A549 (cell line): ENCODE measurements around the gene LRP3. TPM values are rescaled to one million over a fixed set of nuclear protein-coding genes. Genes with fewer than 3 reads are reported as not detected.
A peak's percentile ranks its signal among the peaks of the same experiment; 100 is the strongest.

ENCODE experiments used
- ATAC-seq, 2 experiments: fragments of 200-7000 bp in 1 of 2; fragments of >200 bp in 1 of 2; cut with Nextera tagmentation in 1 of 2; cut with Tn5 transposase in 1 of 2; 3 replicates each; pipeline versions ENCODE4 v1.8.0 to v1.9.1; 2018 to 2020; ENCODE audit warnings: mild to moderate bottlenecking in 1 of 2, moderate library complexity in 1 of 2
- CTCF ChIA-PET: fragments of 300-600 bp; sonication (Branson Sonifier 250); formaldehyde crosslinking; extraction: SDS; loops from one replicate; lab custom pipeline; 2021; ENCODE audit warnings: antibody characterized with exemption, inconsistent platforms; lab: Yijun Ruan, JAX
- POLR2A ChIA-PET: fragments of 350-600 bp; formaldehyde crosslinking; extraction: SDS; loops from one replicate; lab custom pipeline; 2021; ENCODE audit warnings: antibody characterized with exemption, inconsistent platforms; lab: Yijun Ruan, JAX
- DNase-seq, 2 experiments: peaks; one replicate each; pipeline versions ENCODE4 v3.0.0 to v3.0.0-alpha.2; 2011 to 2016; ENCODE audit warnings: low read depth in 1 of 2, low spot score in 1 of 2
- FAIRE-seq: peaks from 2 replicates; lab custom pipeline; 2011; peaks lifted over from hg19 to GRCh38; lab: Jason Lieb, UNC
- H3K27ac ChIP-seq, 2 experiments: fragments of >200 bp; sonication (Bioruptor Twin); formaldehyde crosslinking; 3 replicates each; pipeline ENCODE4 v1.5.1; 2016 to 2017
- H3K4me1 ChIP-seq: fragments of >200 bp; sonication (Bioruptor Twin); formaldehyde crosslinking; 3 replicates; pipeline ENCODE4 v1.6.1; 2016
- H3K4me2 ChIP-seq: fragments of >200 bp; sonication (Bioruptor Twin); formaldehyde crosslinking; 3 replicates; pipeline ENCODE4 v1.6.1; 2016
- H3K4me3 ChIP-seq: fragments of >200 bp; sonication (Bioruptor Twin); formaldehyde crosslinking; 3 replicates; pipeline ENCODE4 v1.5.1; 2016
- H3K9me3 ChIP-seq: fragments of >200 bp; sonication (Bioruptor Twin); formaldehyde crosslinking; 3 replicates; pipeline ENCODE4 v1.6.1; 2016
- CBX8 ChIP-seq: fragments of 200-600 bp; sonication (generic); IDR thresholded peaks from 2 replicates; pipeline ENCODE4 v1.6.1; 2016
- CHD2 ChIP-seq: fragments of 150-350 bp; IDR thresholded peaks from 2 replicates; pipeline ENCODE4 v1.6.1; 2014; ENCODE audit warnings: low read length; ENCODE audit not compliant: partially characterized antibody
- CHD4 ChIP-seq: fragments of 200-600 bp; sonication (generic); IDR thresholded peaks from 2 replicates; pipeline ENCODE4 v1.6.1; 2016; ENCODE audit warnings: antibody characterized with exemption, mild to moderate bottlenecking, borderline replicate concordance
- CTCF ChIP-seq: fragments of >200 bp; sonication (Bioruptor Twin); formaldehyde crosslinking; IDR thresholded peaks from 3 replicates; pipeline ENCODE4 v1.5.1; 2016
- ELK1 ChIP-seq: fragments of 150-350 bp; IDR thresholded peaks from 2 replicates; pipeline ENCODE4 v1.6.1; 2014; ENCODE audit warnings: low read depth, mild to moderate bottlenecking, low read length
- EP300 ChIP-seq, 2 experiments: fragments of >200 bp; sonication (Bioruptor Twin); formaldehyde crosslinking; IDR thresholded peaks; 2 replicates in 1 of 2; 3 replicates in 1 of 2; pipeline ENCODE4 v1.6.1; 2016 to 2017
- ESRRA ChIP-seq: fragments of 150-350 bp; IDR thresholded peaks from 2 replicates; pipeline ENCODE4 v1.6.1; 2014; ENCODE audit warnings: mild to moderate bottlenecking, low read length, borderline replicate concordance
- FOSB ChIP-seq: fragments of 250-450 bp; sonication (Bioruptor Pico); IDR thresholded peaks from 2 replicates; pipeline ENCODE4 v1.5.0; 2020; ENCODE audit warnings: mild to moderate bottlenecking, moderate library complexity
- FOSL2 ChIP-seq, 2 experiments: fragments of 450-650 bp in 1 of 2; fragments of >200 bp in 1 of 2; sonication (Bioruptor Twin) in 1 of 2; formaldehyde crosslinking; IDR thresholded peaks; 2 replicates each; pipeline versions ENCODE4 v1.5.0 to v1.6.1; 2016 to 2020; ENCODE audit warnings: mild to moderate bottlenecking in 1 of 2, moderate library complexity in 1 of 2
- GATA3 ChIP-seq: IDR thresholded peaks from 2 replicates; pipeline ENCODE4 v1.6.1; 2012; ENCODE audit warnings: borderline replicate concordance
- HMGXB4 ChIP-seq: fragments of 250-450 bp; sonication (Bioruptor Pico); IDR thresholded peaks from 2 replicates; pipeline ENCODE4 v1.5.0; 2021; ENCODE audit warnings: mild to moderate bottlenecking, moderate library complexity, borderline replicate concordance
- HOXB13 ChIP-seq: fragments of 250-450 bp; sonication (Bioruptor Pico); IDR thresholded peaks from 2 replicates; pipeline ENCODE4 v1.5.0; 2020; ENCODE audit warnings: low read depth, mild to moderate bottlenecking, moderate library complexity
- JUN ChIP-seq, 2 experiments: fragments of >200 bp; sonication (Bioruptor Twin); formaldehyde crosslinking; IDR thresholded peaks; 2 replicates in 1 of 2; 3 replicates in 1 of 2; pipeline ENCODE4 v1.6.1; 2016 to 2017
- JUNB ChIP-seq: fragments of >200 bp; sonication (Bioruptor Twin); formaldehyde crosslinking; IDR thresholded peaks from 2 replicates; pipeline ENCODE4 v1.6.1; 2016
- KDM1A ChIP-seq: fragments of 200-600 bp; sonication (generic); IDR thresholded peaks from 2 replicates; pipeline ENCODE4 v1.6.1; 2016; ENCODE audit warnings: low read depth, mild to moderate bottlenecking
- MAZ ChIP-seq: fragments of 150-350 bp; IDR thresholded peaks from 2 replicates; pipeline ENCODE4 v1.6.1; 2014; ENCODE audit warnings: antibody characterized with exemption, low read depth, low read length, borderline replicate concordance
- PHF8 ChIP-seq: fragments of 200-600 bp; sonication (generic); IDR thresholded peaks from 2 replicates; pipeline ENCODE4 v1.6.1; 2016; ENCODE audit warnings: low read depth, mild to moderate bottlenecking, antibody characterized with exemption, moderate library complexity, borderline replicate concordance
- RARB ChIP-seq: fragments of 250-450 bp; sonication (Bioruptor Pico); IDR thresholded peaks from 2 replicates; pipeline ENCODE4 v1.8.0; 2021; ENCODE audit warnings: mild to moderate bottlenecking, moderate library complexity
- REST ChIP-seq: fragments of 200-600 bp; sonication (generic); IDR thresholded peaks from 2 replicates; pipeline ENCODE4 v1.6.1; 2016; ENCODE audit warnings: antibody characterized with exemption, mild to moderate bottlenecking, moderate library complexity
- RNF2 ChIP-seq: fragments of 200-600 bp; sonication (generic); IDR thresholded peaks from 2 replicates; pipeline ENCODE4 v1.6.1; 2016; ENCODE audit warnings: low read depth, mild to moderate bottlenecking, antibody characterized with exemption, moderate library complexity, borderline replicate concordance
- TFCP2L1 ChIP-seq: fragments of 250-450 bp; sonication (Bioruptor Pico); IDR thresholded peaks from 2 replicates; pipeline ENCODE4 v1.5.0; 2021; ENCODE audit warnings: mild to moderate bottlenecking
- TP53 ChIP-seq: fragments of 250-450 bp; sonication (Bioruptor Pico); IDR thresholded peaks from 2 replicates; pipeline ENCODE4 v1.5.0; 2021; ENCODE audit warnings: mild to moderate bottlenecking, moderate library complexity
- ZC3H11A ChIP-seq: fragments of 450-650 bp; IDR thresholded peaks from 2 replicates; pipeline ENCODE4 v1.6.1; 2014; ENCODE audit warnings: antibody characterized with exemption, mild to moderate bottlenecking
- ZNF302 ChIP-seq: fragments of 250-450 bp; sonication (Bioruptor Pico); IDR thresholded peaks from 2 replicates; pipeline ENCODE4 v1.9.0; 2021; ENCODE audit warnings: inconsistent platforms, mild to moderate bottlenecking, moderate library complexity
- WGBS: methylation state at CpG from one replicate; pipeline ENCODE4 v1.1.6; 2017; ENCODE audit errors: missing lambda C conversion rate; 5-methylcytosine and 5-hydroxymethylcytosine counted together
- polyA plus RNA-seq, 4 experiments: library from polyadenylated mRNA; depleted of rRNA in 3 of 4; stranded (reverse); fragments of >200 nt; fragmentation: RNase III in 1 of 4; extraction: RNeasy Plus Mini Kit Qiagen cat#74134 plus additional on column Dnase treatment in 1 of 4; gene quantifications; 2 replicates in 3 of 4; 3 replicates in 1 of 4; pipeline ENCODE4 v1.2.3, GENCODE V29; 2011 to 2017

LRP3 gene
- polyA plus RNA-seq, 2 of the 4 experiments (the other 2 are of a cell fraction) = 10.9 to 25.1 TPM

DNA sequence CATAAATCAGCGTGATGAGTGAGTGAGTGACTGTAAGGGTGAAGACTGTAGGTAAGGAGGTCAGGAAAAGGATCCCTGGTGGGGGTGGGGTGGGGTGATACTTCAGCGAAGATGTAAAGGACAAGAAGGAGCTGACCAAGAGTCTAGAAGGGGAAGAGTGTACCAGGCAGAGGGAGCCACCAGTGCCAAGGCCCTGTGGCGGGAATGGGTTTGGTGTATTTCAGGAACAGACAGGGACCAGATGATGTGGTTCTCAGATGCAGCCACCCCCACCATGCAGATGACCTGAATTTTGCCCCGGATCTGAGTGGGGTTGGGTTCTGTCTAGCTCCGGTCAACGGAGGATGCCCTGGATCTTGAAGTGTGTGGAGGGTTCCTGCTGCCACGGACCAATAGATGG is 61.7 kb downstream of the LRP3 start:
- ChIA-PET POLR2A (interaction anchor here (2.2 kb wide), 1 partner anchor 47 kb away, joined by 17 read pairs; the partner anchor contains the start of gene CEBPA), CTCF (interaction anchor here (0.9 to 11.5 kb wide), 16 partner anchors 10 to 522 kb away, joined by 3 to 105 read pairs (median 8); partner anchors contain the start of gene CEBPA)
- FAIRE-seq (no peak), DNase-seq (no peak), ATAC-seq (no peak)
- H3K4me2 ChIP-seq = no peak overlapping the region
- H3K4me1 ChIP-seq = no peaks in the 10 kb centered on the region
- no peak overlapping the region for H3K4me3 ChIP-seq
- H3K9me3 ChIP-seq = peaks cover 12% of the 10 kb centered on the region; the same call in 2 of the 3 replicates
- TF ChIP-seq EP300 (IDR thresholded peaks at IDR 0.05) (no peak), FOSB (CRISPR knock-in tag) (no peak), ZC3H11A (no peak), MAZ (no peak), RNF2 (no peak), HOXB13 (CRISPR knock-in tag) (no peak), TFCP2L1 (no peak), PHF8 (no peak), HMGXB4 (no peak), ZNF302 (CRISPR knock-in tag) (no peak), ESRRA (no peak), RARB (CRISPR knock-in tag) (no peak)
- TF ChIP-seq, all 56 proteins: peak for 0
- 59% methylated on average over 7 of the region's 7 CpGs for WGBS
- no peak overlapping the region for H3K27ac ChIP-seq

DNA sequence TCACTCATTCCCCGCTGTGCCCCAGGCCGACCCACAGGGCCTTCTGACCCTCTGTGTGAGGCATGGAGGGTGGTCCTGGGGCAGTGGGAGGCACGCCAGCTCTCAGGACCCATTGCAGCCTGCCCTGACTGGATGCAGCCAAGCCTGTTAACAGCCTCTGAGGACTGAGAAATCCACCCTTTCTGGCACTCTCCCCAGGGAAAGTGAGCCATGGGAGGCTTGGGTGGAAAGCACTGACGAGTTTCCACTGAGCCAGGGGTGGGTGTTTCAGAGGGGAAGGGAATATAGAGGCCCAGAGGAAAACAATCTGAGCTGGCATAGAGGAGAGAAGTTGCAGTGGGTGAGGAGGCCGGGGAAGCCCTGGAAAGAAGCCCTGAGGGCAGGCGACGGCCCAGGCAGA is 62.1 kb downstream of the LRP3 start:
- H3K4me1 ChIP-seq = no peaks in the 10 kb centered on the region
- FAIRE-seq (no peak), DNase-seq (no peak), ATAC-seq (no peak)
- ChIA-PET CTCF (interaction anchor here (0.6 to 11.5 kb wide), 14 partner anchors 10 to 488 kb away, joined by 3 to 105 read pairs (median 8); partner anchors contain the start of gene CEBPA), POLR2A (interaction anchor here (2.2 kb wide), 1 partner anchor 46 kb away, joined by 17 read pairs; the partner anchor contains the start of gene CEBPA)
- 54% methylated on average over 7 of the region's 7 CpGs for WGBS
- H3K4me3 ChIP-seq = no peak overlapping the region
- TF ChIP-seq CTCF (no peak), JUNB (no peak), JUN (IDR thresholded peaks at IDR 0.05) (no peak), CHD2 (no peak), CBX8 (no peak), KDM1A (no peak)
- peaks cover 12% of the 10 kb centered on the region; the same call in 2 of the 3 replicates for H3K9me3 ChIP-seq
- no peak overlapping the region for H3K4me2 ChIP-seq
- H3K27ac ChIP-seq = no peak overlapping the region

GRCh38 chr19:33257828-33258227 is 63.7 kb downstream of the LRP3 start:
- no peak overlapping the region for H3K27ac ChIP-seq
- no peaks in the 10 kb centered on the region for H3K4me1 ChIP-seq
- POLR2A ChIA-PET = no interaction called here
- 81% methylated on average over 2 of the region's 2 CpGs for WGBS
- H3K4me2 ChIP-seq = no peak overlapping the region
- no peak for ATAC-seq
- H3K4me3 ChIP-seq = no peak overlapping the region
- H3K9me3 ChIP-seq = peaks cover 12% of the 10 kb centered on the region; the same call in 2 of the 3 replicates
- no peak for DNase-seq
- TF ChIP-seq FOSL2 (IDR thresholded peaks at IDR 0.05) (no peak), FOSL2 (CRISPR knock-in tag; IDR thresholded peaks at IDR 0.05) (no peak), REST (no peak), PHF8 (no peak), JUNB (no peak), GATA3 (no peak), ELK1 (no peak), CHD4 (no peak), TP53 (no peak)
- FAIRE-seq = peak; percentile 56
- CTCF ChIA-PET = interaction anchor here (0.6 to 11.5 kb wide), 16 partner anchors 9 to 520 kb away, joined by 3 to 105 read pairs (median 7); partner anchors contain the start of gene CEBPA
